Pancreas (tissue), 10 donors: ENCODE results near the gene SAP25. TPM values are rescaled to one million over a fixed set of nuclear protein-coding genes. Genes with fewer than 3 reads are reported as not detected.

ENCODE experiments used
- ATAC-seq, 4 donors: fragments of 200-7000 bp; cut with Tn5 transposase; one replicate each; pipeline versions ENCODE4 v1.8.0 to v1.9.1; 2020; ENCODE audit warnings: mild to moderate bottlenecking in 4 of 4, moderate library complexity in 4 of 4
- DNase-seq, 6 donors: peaks; one replicate each; pipeline ENCODE4 v3.0.0-alpha.2; 2020
- FAIRE-seq: peaks from 2 replicates; lab custom pipeline; 2012; peaks lifted over from hg19 to GRCh38; lab: Jason Lieb, UNC
- H3K27ac ChIP-seq, 4 donors: fragments of 200-600 bp; sonication (generic); 1 replicate in 3 of 4; 2 replicates in 1 of 4; pipeline versions ENCODE4 v1.5.0 to v1.8.0; 2020
- H3K27me3 ChIP-seq, 4 donors: fragments of 200-600 bp; one replicate each; pipeline ENCODE4 v1.8.0; 2021
- H3K36me3 ChIP-seq, 3 donors: fragments of 200-600 bp; sonication (generic) in 1 of 3; one replicate each; pipeline versions ENCODE4 v1.5.0 to v1.8.0; 2020 to 2021
- H3K4me1 ChIP-seq, 3 donors: fragments of 200-600 bp; one replicate each; pipeline ENCODE4 v1.8.0; 2021
- H3K4me3 ChIP-seq, 4 donors: fragments of 200-600 bp; sonication (generic) in 2 of 4; one replicate each; pipeline versions ENCODE4 v1.5.0 to v1.8.0; 2020 to 2021
- H3K9me3 ChIP-seq, 4 donors: fragments of 200-600 bp; one replicate each; pipeline ENCODE4 v1.8.0; 2021
- CTCF ChIP-seq, 4 donors: fragments of 200-600 bp; sonication (generic) in 3 of 4; IDR thresholded peaks; one replicate each; pipeline versions ENCODE4 v1.5.0 to v1.8.0; 2021; ENCODE audit warnings: antibody characterized with exemption in 4 of 4
- WGBS, 2 donors: extraction: QIAGEN DNeasy Blood & Tissue Kit; methylation state at CpG; one replicate each; pipeline ENCODE4 v1.1.7; 2013; 5-methylcytosine and 5-hydroxymethylcytosine counted together
- intact Hi-C, 3 donors: fragments of 100-400 bp; cut with DNase I; formaldehyde crosslinking; loops; one replicate each; pipeline versions ENCODE4 v1.11.1 to v1.14.2; 2022
- polyA plus RNA-seq, 2 donors: library from polyadenylated mRNA; stranded (reverse); fragments of 200-250 nt; gene quantifications; one replicate each; pipeline ENCODE4 v1.2.3, GENCODE V29; 2013
- total RNA-seq, 6 donors: library from RNA; stranded (reverse); fragmentation: NEBNext Ultra II Directional in 4 of 6; extraction: Animal tissue kit (Norgen Biotek cat#: 25700) in 4 of 6; gene quantifications; one replicate each; pipeline versions ENCODE4 v1.2.1 to v1.2.4, GENCODE V29; 2021 to 2023
- donor health status: healthy with polysubstance abuse.
- donor health status: DM: no; HTN: no; CAD: no; lungs with moderate emphysema.
- donor health status: DM: no; HTN: no; CAD: no.
- donor health status: control.
- donor health status: control.
- donor health status: Bipolar disorder and iron deficiency.
- donor health status: DM: yes; HTN: yes; CAD: no.
- donor health status: DM: no; HTN: no; CAD: no.
- donor health status: DM: no; HTN: no; CAD: no.
- donor health status: DM: yes; HTN: yes; CAD: no.

Gene SAP25
- 1 to 10 TPM in 3 of 6 donors, under 1 TPM in 3; 0.39 to 7.5 (median 1.0) TPM for total RNA-seq
- 10 to 100 TPM; 14.7 to 17.8 TPM for polyA plus RNA-seq

GRCh38 chr7:100573691-100574361 lies at the start of gene SAP25:
Gene SAP25, minus strand, starts transcription at chr7:100573900. Its CDS starts 158 bp downstream, at chr7:100573742.
- ATAC-seq (no peak), DNase-seq (peak in 2 of 6 donors; percentile 19 to 81), FAIRE-seq (no peak)
- Histone ChIP-seq H3K9me3 (no peaks in the 10 kb centered on the region), H3K4me3 (no peak within 1 kb of the TSS), H3K36me3 (peaks cover 3 to 43% (median 23%) of the 10 kb centered on the region in 3 donors), H3K4me1 (peaks cover 8 to 11% (median 8%) of the 10 kb centered on the region in 3 donors), H3K27me3 (no peaks in the 10 kb centered on the region), H3K27ac (no peak within 1 kb of the TSS)
- WGBS, 2 donors: 90 to 91% methylated on average over 69 to 70 of the region's 70 CpGs
- no peak for TF ChIP-seq CTCF (IDR thresholded peaks at IDR 0.05)
- intact Hi-C loops: no loop called here

GRCh38 chr7:100621554-100621953 lies 47.9 kb upstream of the SAP25 start:
- no peaks in the 10 kb centered on the region for H3K36me3 ChIP-seq
- ATAC-seq: peak in 3 of 4 donors; percentile 18 to 61 (median 60)
- H3K4me1 ChIP-seq: no peaks in the 10 kb centered on the region
- H3K4me3 ChIP-seq: no peak overlapping the region
- no peaks in the 10 kb centered on the region for H3K27me3 ChIP-seq
- DNase-seq: no peak
- no peak for TF ChIP-seq CTCF (IDR thresholded peaks at IDR 0.05)
- H3K9me3 ChIP-seq: no peaks in the 10 kb centered on the region
- no peak for FAIRE-seq
- H3K27ac ChIP-seq: no peak overlapping the region
- WGBS, 2 donors: 53 to 55% methylated on average over 8 of the region's 8 CpGs
- intact Hi-C loops: no loop called here

- Histone ChIP-seq H3K36me3 (no peaks in the 10 kb centered on the region), H3K27ac (no peak overlapping the region), H3K27me3 (no peaks in the 10 kb centered on the region), H3K4me1 (no peaks in the 10 kb centered on the region), H3K9me3 (no peaks in the 10 kb centered on the region), H3K4me3 (no peak overlapping the region)
- ATAC-seq (no peak), DNase-seq (peak in 1 of 6 donors; percentile 14), FAIRE-seq (no peak)
- WGBS, 2 donors: 93 to 95% methylated on average over 23 of the region's 23 CpGs
- intact Hi-C loops: no loop called here
- no peak for TF ChIP-seq CTCF (IDR thresholded peaks at IDR 0.05)
Observed at GRCh38 chr7:100620804-100621203, 47.1 kb upstream of the SAP25 start.

GRCh38 chr7:100620239-100620638 lies 46.5 kb upstream of the SAP25 start:
- no peak for FAIRE-seq
- H3K36me3 ChIP-seq: no peaks in the 10 kb centered on the region
- no peak for DNase-seq
- no peaks in the 10 kb centered on the region for H3K4me1 ChIP-seq
- TF ChIP-seq CTCF (IDR thresholded peaks at IDR 0.05): no peak
- no peak overlapping the region for H3K27ac ChIP-seq
- no peaks in the 10 kb centered on the region for H3K9me3 ChIP-seq
- intact Hi-C loops: no loop called here
- ATAC-seq: no peak
- 88 to 90% methylated on average over 6 of the region's 6 CpGs for WGBS, 2 donors
- no peaks in the 10 kb centered on the region for H3K27me3 ChIP-seq
- no peak overlapping the region for H3K4me3 ChIP-seq

GRCh38 chr7:100614308-100614861 lies 40.7 kb upstream of the SAP25 start:
- H3K9me3 ChIP-seq: no peaks in the 10 kb centered on the region
- 80 to 81% methylated on average over 6 of the region's 6 CpGs for WGBS, 2 donors
- FAIRE-seq: no peak
- intact Hi-C loops: no loop called here
- H3K27ac ChIP-seq: no peak overlapping the region
- TF ChIP-seq CTCF (IDR thresholded peaks at IDR 0.05): no peak
- H3K36me3 ChIP-seq: no peaks in the 10 kb centered on the region
- DNase-seq: peak in 1 of 6 donors; percentile 8
- H3K27me3 ChIP-seq: no peaks in the 10 kb centered on the region
- no peak overlapping the region for H3K4me3 ChIP-seq
- H3K4me1 ChIP-seq: peaks cover 0 to 5% (median 0%) of the 10 kb centered on the region in 3 donors
- no peak for ATAC-seq
